Coronary artery (tissue), 2 donors: ENCODE results near the gene TMEM80.
"Not testable (repeated sequence)": the region's sequence is repeated elsewhere in the genome, so short reads cannot be mapped to it uniquely, and the experiment has no call there.

Source experiments
- DNase-seq: peaks from one replicate; pipeline ENCODE4 v3.0.0-alpha.2; 2017; ENCODE audit warnings: low spot score
- H3K27ac ChIP-seq, 2 donors: fragments of 200-600 bp; sonication (generic); one replicate each; pipeline ENCODE4 v1.5.1; 2016 to 2019
- H3K4me3 ChIP-seq: fragments of 200-600 bp; sonication (generic); 2 replicates; pipeline ENCODE4 v1.5.1; 2016; ENCODE audit warnings: mild to moderate bottlenecking, moderate library complexity
- CTCF ChIP-seq: fragments of 200-600 bp; sonication (generic); IDR thresholded peaks from one replicate; pipeline ENCODE4 v1.5.1; 2019; ENCODE audit warnings: antibody characterized with exemption

TMEM80 gene

GRCh38 chr11:680476-680875 lies 15.1 kb upstream of the TMEM80 start:
- DNase-seq = no peak
- no peak overlapping the region for H3K27ac ChIP-seq
- no peak for TF ChIP-seq CTCF
- no peak overlapping the region for H3K4me3 ChIP-seq

GRCh38 chr11:680970-681369 lies 14.6 kb upstream of the TMEM80 start:
- Histone ChIP-seq H3K4me3 (no peak overlapping the region), H3K27ac (no peak overlapping the region)
- no peak for DNase-seq
- no peak for TF ChIP-seq CTCF

GRCh38 chr11:686451-687243 lies 9.0 kb upstream of the TMEM80 start:
- Histone ChIP-seq H3K27ac (no peak overlapping the region), H3K4me3 (no peak overlapping the region)
- TF ChIP-seq CTCF = no peak
- no peak for DNase-seq

GRCh38 chr11:687751-688150 lies 7.9 kb upstream of the TMEM80 start:
- Histone ChIP-seq H3K27ac (no peak overlapping the region), H3K4me3 (no peak overlapping the region)
- DNase-seq = no peak
- no peak for TF ChIP-seq CTCF

GRCh38 chr11:688681-689080 lies 6.9 kb upstream of the TMEM80 start:
- no peak for DNase-seq
- no peak overlapping the region for H3K4me3 ChIP-seq
- H3K27ac ChIP-seq = no peak overlapping the region
- no peak for TF ChIP-seq CTCF

GRCh38 chr11:689625-690024 lies 6.0 kb upstream of the TMEM80 start:
- no peak for TF ChIP-seq CTCF
- no peak for DNase-seq
- Histone ChIP-seq H3K27ac (no peak overlapping the region), H3K4me3 (no peak overlapping the region)

GRCh38 chr11:690244-690643 lies 5.4 kb upstream of the TMEM80 start:
- H3K4me3 ChIP-seq, DNase-seq, H3K27ac ChIP-seq: not testable (repeated sequence)
